ENCODE data around the gene CELF6. TPM values are rescaled to one million over a fixed set of nuclear protein-coding genes. Genes with fewer than 3 reads are reported as not detected.

The CELF6 gene
- total and polyA plus RNA-seq, 2 donors (not counting 3 experiments of a cell fraction or from before 2014, with no cell fraction given) = 0.17 TPM; not detected in 1

DNA sequence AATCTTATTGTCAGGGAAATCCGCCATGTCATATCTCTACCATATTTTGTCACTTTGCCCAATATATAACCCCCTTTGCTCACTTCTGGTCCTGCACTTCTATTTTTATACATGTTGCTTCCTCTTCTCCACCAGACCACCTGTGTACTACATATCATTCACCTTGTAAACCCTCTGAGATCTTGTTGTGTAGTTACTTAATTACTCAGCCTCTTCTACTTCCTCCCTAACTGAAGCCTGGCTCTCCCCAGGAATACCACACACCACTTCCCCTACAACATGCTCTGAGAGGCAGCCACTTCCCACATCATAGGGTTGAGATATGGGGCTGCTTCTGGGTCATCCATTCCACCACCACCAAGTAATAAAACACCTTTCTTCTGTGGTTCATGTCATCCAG, 45.9 kb upstream of the CELF6 start:
- ChIA-PET POLR2A (interaction anchor here (0.6 kb wide), 1 partner anchor 14 kb away, joined by 10 read pairs; no protein-coding TSS in a partner anchor), CTCF (no interaction called here)
- H3K79me2 ChIP-seq (ENCODE audit: control insufficient read depth, insufficient read depth, low read length) = peaks cover 5% of the 10 kb centered on the region
- H3K9ac ChIP-seq (replicated peaks; ENCODE audit: extremely low read depth, insufficient read depth, low read length) = no peak overlapping the region
- no peak for FAIRE-seq
- intact Hi-C loops (cut with micrococcal nuclease) (no loop called here), dilution Hi-C loops (cut with MboI; ENCODE audit: extremely low pct_ligation_motif_present, low sequenced_read_pairs) (no loop called here)
- H3K9me3 ChIP-seq (replicated peaks; ENCODE audit: control insufficient read depth, insufficient read depth, low read length) = no peaks in the 10 kb centered on the region
- H3K4me1 ChIP-seq (ENCODE audit: control insufficient read depth, extremely low read depth, insufficient read depth, low read length) = peaks cover 9% of the 10 kb centered on the region
- H3K27me3 ChIP-seq (ENCODE audit: control insufficient read depth in 2 of 2, insufficient read depth in 2 of 2, low read length in 2 of 2) = no peaks in the 10 kb centered on the region
- no peak overlapping the region for H3K4me2 ChIP-seq (ENCODE audit: insufficient read depth, low read length)
- no TSS peak for BruUV-seq (replicated peaks)
- no peak overlapping the region for H2AFZ ChIP-seq (ENCODE audit: low read depth, low read length)
- DNase-seq (ENCODE audit: low read depth, low spot score) = no peak
- no peak overlapping the region for H3K4me3 ChIP-seq (replicated peaks in 1 of 3; ENCODE audit: insufficient read depth in 1 of 3, low read depth in 1 of 3, low read length in 3 of 3)
- H3K9me1 ChIP-seq (replicated peaks; ENCODE audit: control insufficient read depth, extremely low read depth, insufficient read depth, low read length) = peaks cover 5% of the 10 kb centered on the region
- H4K20me1 ChIP-seq (replicated peaks; ENCODE audit: control insufficient read depth, extremely low read depth, insufficient read depth, low read length) = no peaks in the 10 kb centered on the region
- TF ChIP-seq POLR2A (IDR thresholded peaks at IDR 0.05; ENCODE audit: low read depth, low read length) (no peak), MYC (IDR thresholded peaks at IDR 0.05; ENCODE audit: low read depth, low read length) (no peak), EZH2 (IDR thresholded peaks at IDR 0.05; ENCODE audit: borderline replicate concordance, low read depth, low read length, severe bottlenecking) (no peak), GATA2 (IDR thresholded peaks at IDR 0.05; ENCODE audit: insufficient read depth, insufficient read length, low read depth, low read length) (no peak), POLR2AphosphoS5 (IDR thresholded peaks at IDR 0.05; ENCODE audit: insufficient read depth, low read depth, low read length) (no peak), FOS (IDR thresholded peaks at IDR 0.05; ENCODE audit: borderline replicate concordance, insufficient read depth, low read length) (no peak), JUN (IDR thresholded peaks at IDR 0.05; ENCODE audit: borderline replicate concordance, insufficient read depth, insufficient read length, low read depth) (no peak)
- TF ChIP-seq, protein P1, sequence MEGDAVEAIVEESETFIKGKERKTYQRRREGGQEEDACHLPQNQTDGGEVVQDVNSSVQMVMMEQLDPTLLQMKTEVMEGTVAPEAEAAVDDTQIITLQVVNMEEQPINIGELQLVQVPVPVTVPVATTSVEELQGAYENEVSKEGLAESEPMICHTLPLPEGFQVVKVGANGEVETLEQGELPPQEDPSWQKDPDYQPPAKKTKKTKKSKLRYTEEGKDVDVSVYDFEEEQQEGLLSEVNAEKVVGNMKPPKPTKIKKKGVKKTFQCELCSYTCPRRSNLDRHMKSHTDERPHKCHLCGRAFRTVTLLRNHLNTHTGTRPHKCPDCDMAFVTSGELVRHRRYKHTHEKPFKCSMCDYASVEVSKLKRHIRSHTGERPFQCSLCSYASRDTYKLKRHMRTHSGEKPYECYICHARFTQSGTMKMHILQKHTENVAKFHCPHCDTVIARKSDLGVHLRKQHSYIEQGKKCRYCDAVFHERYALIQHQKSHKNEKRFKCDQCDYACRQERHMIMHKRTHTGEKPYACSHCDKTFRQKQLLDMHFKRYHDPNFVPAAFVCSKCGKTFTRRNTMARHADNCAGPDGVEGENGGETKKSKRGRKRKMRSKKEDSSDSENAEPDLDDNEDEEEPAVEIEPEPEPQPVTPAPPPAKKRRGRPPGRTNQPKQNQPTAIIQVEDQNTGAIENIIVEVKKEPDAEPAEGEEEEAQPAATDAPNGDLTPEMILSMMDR (IDR thresholded peaks at IDR 0.05; ENCODE audit: extremely low read depth in 1 of 2, insufficient read depth in 1 of 2, low read depth in 1 of 2, low read length in 2 of 2) = no peak
- TF ChIP-seq, protein P2, sequence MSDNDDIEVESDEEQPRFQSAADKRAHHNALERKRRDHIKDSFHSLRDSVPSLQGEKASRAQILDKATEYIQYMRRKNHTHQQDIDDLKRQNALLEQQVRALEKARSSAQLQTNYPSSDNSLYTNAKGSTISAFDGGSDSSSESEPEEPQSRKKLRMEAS (IDR thresholded peaks at IDR 0.05; ENCODE audit: insufficient read depth, insufficient read length) = no peak
- no peaks in the 10 kb centered on the region for H3K36me3 ChIP-seq (ENCODE audit: control insufficient read depth in 2 of 2, extremely low read depth in 1 of 2, insufficient read depth in 2 of 2, low read length in 2 of 2)
- no peak overlapping the region for H3K27ac ChIP-seq (ENCODE audit: insufficient read depth, low read depth, low read length)
